Motor neuron (in vitro differentiated cells): ENCODE data around the gene AKAP5. TPM values are rescaled to one million over a fixed set of nuclear protein-coding genes. Genes with fewer than 3 reads are reported as not detected.
"Not testable (repeated sequence)": the region's sequence is repeated elsewhere in the genome, so short reads cannot be mapped to it uniquely, and the experiment has no call there.

Experiments used
- ATAC-seq, 8 experiments: fragments of 200-7000 bp; cut with Tn5 transposase; replicated peaks in 6 of 8; 2 replicates each; pipeline ENCODE4 v1.8.0; 2021; ENCODE audit warnings: mild to moderate bottlenecking in 8 of 8, moderate library complexity in 8 of 8
- H3K27ac ChIP-seq, 2 donors: fragments of 250-450 bp; sonication (Bioruptor Pico); 2 replicates each; pipeline ENCODE4 v1.9.0; 2021; ENCODE audit warnings: antibody characterized with exemption in 2 of 2, mild to moderate bottlenecking in 2 of 2, moderate library complexity in 1 of 2
- H3K4me1 ChIP-seq, 2 donors: fragments of 250-450 bp; sonication (Bioruptor Pico); replicated peaks in 1 of 2; 2 replicates each; pipeline ENCODE4 v1.6.1; 2021; ENCODE audit warnings: antibody characterized with exemption in 2 of 2, mild to moderate bottlenecking in 2 of 2, moderate library complexity in 1 of 2
- H3K4me3 ChIP-seq, 5 donors: fragments of 250-450 bp; sonication (Bioruptor Pico); 2 replicates each; pipeline ENCODE4 v1.9.0; 2021; ENCODE audit warnings: antibody characterized with exemption in 5 of 5, mild to moderate bottlenecking in 5 of 5, moderate library complexity in 4 of 5
- WGBS, 10 experiments: fragments of 450-650 bp; shearing (Covaris generic); methylation state at CpG; one replicate each; pipeline ENCODE4 v1.0.0; 2022; 5-methylcytosine and 5-hydroxymethylcytosine counted together
- in situ Hi-C, 9 experiments: fragments of 400-800 bp; cut with MboI; loops; one replicate each; pipeline ENCODE4 v1.15.0; 2021; ENCODE audit warnings: low sequenced_read_pairs in 9 of 9, low pct_unique_long_range_greater_than_20kb in 2 of 9; ENCODE audit not compliant: unreplicated experiment in 9 of 9
- total RNA-seq, 8 experiments: library from RNA; unstranded; fragments of 300-600 nt; gene quantifications; 2 replicates each; pipeline versions ENCODE4 v1.2.3 to v1.2.4, GENCODE V29; 2022

The AKAP5 gene
- total RNA-seq, 8 experiments from 2014 or later = 0.87 to 5.6 (median 4.7) TPM

DNA sequence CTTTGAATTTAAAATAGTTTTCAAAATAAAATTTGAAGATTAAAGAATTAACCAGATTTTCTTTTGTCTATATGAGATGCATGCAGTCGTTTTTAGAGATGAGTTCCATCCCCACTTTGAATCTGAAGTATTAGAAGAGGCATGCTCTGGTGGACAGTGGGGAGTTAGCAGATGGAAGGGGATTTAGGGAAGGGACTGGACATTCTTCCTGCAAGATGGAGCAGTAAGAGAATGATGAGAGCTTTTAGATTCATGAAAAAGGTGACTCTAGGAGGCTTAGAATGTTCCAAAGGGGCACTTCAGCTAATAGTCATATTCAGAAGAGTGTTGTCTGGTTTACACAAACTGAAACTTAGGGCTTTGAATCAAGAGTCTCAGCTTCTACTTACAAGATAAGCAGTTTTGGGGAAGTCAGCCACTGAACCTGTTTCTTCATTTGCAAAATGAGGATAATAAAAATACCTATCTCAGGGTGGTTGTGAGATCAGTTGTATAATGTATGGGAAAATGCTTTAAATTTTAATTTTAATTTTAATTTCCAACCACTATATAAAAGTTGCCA, 43.0 kb downstream of the AKAP5 start:
- in situ Hi-C loops = no loop called here
- no peak for ATAC-seq
- H3K4me1 ChIP-seq = peaks cover 9 to 16% of the 10 kb centered on the region in 2 donors
- H3K4me3 ChIP-seq = no peak overlapping the region
- no peak overlapping the region for H3K27ac ChIP-seq
- 0 to 83% (median 30%) methylated on average over 1 of the region's 1 CpG; no CpG with 5 or more reads in 4 of the 10 experiments for WGBS, 10 experiments

DNA sequence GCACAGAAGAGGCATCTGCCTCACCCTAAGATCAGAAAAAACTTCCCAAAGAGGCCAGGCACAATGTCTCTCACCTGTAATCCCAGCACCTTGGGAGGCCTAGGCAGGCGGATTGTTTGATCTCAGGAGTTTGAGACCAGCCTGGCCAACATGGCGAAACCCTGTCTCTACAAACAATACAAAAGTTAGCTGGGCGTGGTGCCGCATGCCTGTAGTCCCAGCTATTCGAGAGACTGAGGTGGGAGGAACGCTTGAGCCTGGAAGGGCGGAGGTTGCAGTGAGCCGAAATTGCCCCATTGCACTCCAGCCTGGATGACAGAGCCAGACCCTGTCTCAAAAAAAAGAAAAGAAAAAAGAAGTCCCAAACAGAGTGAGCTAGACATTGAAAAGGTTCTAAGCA, 43.7 kb downstream of the AKAP5 start:
- Histone ChIP-seq H3K4me1 (peaks cover 9 to 16% of the 10 kb centered on the region in 2 donors), H3K27ac (no peak overlapping the region), H3K4me3 (no peak overlapping the region)
- in situ Hi-C loops = no loop called here
- no peak for ATAC-seq
- WGBS, 10 experiments = 33 to 100% (median 86%) methylated on average over 1 to 6 of the region's 8 CpGs; no CpG with 5 or more reads in 2 of the 10 experiments

DNA sequence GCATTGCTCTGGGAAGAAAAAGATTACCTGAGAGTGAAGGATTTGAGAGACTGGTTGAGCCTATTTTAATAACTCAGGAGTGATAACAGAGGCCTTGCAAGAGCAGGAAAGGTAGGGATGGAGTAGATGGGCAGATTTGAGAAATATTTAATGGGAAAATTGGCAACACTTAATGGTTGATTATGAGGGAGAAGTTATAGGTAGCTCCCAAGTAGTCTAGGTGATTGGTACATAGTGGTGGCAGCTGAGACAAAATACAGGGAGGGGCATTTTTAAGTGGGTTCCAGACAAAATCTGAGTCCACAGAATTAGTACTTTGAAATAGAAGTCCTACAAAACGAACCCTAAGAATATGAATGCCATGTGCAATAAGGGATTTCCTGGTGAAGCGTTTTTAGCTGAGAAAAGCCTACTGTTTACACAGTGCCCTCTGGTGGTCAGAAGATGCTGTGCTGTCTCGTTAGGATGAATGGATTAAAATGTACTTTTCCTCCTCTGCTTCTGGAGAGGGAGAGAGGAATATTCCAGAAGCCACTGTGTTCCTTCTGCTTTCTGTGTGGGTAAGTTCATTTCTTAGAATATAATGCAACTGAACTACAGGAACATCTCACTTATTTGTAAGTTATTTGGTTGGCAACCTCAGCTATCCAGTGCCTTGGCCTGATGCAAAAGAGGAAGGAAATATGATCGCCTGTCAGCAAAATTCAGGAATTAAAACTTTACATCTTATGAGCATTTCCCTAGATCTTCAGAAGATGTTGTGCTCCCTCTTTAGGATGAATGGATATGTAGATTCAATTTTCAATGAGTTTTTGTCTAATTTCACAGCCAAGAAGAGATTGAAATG, 45.7 kb downstream of the AKAP5 start:
- in situ Hi-C loops = no loop called here
- Histone ChIP-seq H3K27ac (no peak overlapping the region), H3K4me3 (no peak overlapping the region), H3K4me1 (peaks cover 9 to 12% of the 10 kb centered on the region in 2 donors)
- ATAC-seq = peak; percentile 44 to 77 (median 57)
- WGBS, 10 experiments = 0 to 43% (median 21%) methylated on average over 1 to 4 of the region's 4 CpGs; no CpG with 5 or more reads in 3 of the 10 experiments

DNA sequence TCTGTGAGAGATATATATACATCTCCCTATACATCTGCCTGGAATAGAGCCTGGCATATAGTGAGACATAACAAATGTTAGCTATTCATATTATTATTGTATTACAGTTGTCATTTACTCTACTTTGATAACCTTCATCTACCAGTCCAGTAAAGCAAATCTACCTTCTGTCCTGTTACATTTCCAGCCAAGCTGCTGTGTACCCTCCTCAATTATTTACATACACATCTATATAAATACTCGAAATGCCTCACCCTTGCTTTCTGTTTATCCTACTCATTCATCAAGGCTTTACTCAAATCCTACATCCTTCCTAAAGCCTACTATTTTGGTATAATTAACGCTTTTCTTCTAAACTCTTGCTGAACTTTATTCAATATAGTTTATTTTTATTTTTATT, 48.0 kb downstream of the AKAP5 start:
- peaks cover 4 to 5% of the 10 kb centered on the region in 2 donors for H3K4me1 ChIP-seq
- no peak overlapping the region for H3K27ac ChIP-seq
- no peak overlapping the region for H3K4me3 ChIP-seq
- ATAC-seq = no peak
- WGBS, 10 experiments = 80 to 100% (median 88%) methylated on average over 1 to 2 of the region's 2 CpGs; no CpG with 5 or more reads in 1 of the 10 experiments
- in situ Hi-C loops = no loop called here

DNA sequence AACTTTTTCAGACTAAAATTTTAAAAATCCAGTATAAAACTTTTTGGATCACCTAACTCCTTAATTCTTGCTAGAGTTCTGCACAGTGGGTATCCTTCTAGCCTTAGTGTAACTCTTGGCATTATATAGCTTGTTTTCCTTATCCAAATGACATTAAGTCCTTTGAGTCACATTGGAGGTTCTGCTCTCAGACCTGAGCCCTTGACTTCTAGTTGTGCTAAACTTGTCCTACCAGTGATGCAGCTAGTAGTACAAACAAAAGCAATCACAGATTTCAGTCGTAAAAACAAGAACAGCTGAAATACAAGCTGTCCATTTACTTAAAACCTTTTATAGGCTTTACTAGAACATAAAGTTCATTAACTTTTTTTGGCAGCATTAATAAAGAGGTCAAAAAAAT, 49.8 kb downstream of the AKAP5 start:
- no peak for ATAC-seq
- in situ Hi-C loops = no loop called here
- 20 to 100% (median 71%) methylated on average over 1 of the region's 1 CpG; no CpG with 5 or more reads in 1 of the 10 experiments for WGBS, 10 experiments

DNA sequence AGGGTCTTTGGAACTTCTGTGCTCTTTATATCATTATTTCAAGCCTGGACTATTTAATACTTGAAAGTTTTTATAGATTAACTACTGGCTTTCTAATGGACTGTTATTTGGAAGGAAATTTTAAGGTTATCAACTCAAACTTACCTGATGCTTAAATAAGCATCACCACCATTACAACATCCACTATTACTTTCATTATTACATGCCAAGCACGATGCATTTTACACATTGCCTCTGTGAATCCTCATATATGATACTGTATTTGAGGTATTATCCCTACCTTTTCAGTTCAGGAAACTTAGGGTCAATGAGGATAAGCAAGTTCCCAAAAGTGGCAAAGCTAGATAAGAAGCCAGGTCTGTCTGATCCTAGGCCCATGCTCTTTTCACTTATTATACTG, 51.7 kb downstream of the AKAP5 start:
- in situ Hi-C loops = no loop called here
- no peaks in the 10 kb centered on the region for H3K4me1 ChIP-seq
- WGBS, 10 experiments = 71 to 100% (median 100%) methylated on average over 1 of the region's 1 CpG; no CpG with 5 or more reads in 2 of the 10 experiments
- H3K27ac ChIP-seq = no peak overlapping the region
- no peak overlapping the region for H3K4me3 ChIP-seq
- ATAC-seq = no peak

More for the DNA sequence above, 49.8 kb downstream of the AKAP5 start:
- Histone ChIP-seq H3K27ac (no peak overlapping the region), H3K4me1 (peaks cover 4 to 5% of the 10 kb centered on the region in 2 donors), H3K4me3 (no peak overlapping the region)

DNA sequence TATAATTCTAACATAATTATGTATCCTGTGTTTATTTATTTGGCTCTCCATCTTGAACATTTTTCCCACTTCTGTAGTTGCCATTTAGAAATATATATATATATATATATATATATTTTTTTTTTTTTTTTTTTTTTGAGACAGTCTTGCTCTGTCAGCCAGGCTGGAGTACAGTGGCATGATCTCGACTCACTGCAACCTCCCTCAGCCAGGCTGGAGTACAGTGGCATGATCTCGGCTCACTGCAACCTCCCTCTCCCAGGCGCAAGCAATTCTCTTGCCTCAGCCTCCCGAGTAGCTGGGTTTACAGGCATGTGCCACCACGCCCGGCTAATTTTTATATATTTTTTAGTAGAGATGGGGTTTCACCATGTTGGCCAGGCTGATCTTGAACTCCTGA, 52.4 kb downstream of the AKAP5 start:
- H3K27ac ChIP-seq, in situ Hi-C loops, H3K4me1 ChIP-seq, ATAC-seq, H3K4me3 ChIP-seq: not testable (repeated sequence)
- 80 to 100% (median 98%) methylated on average over 1 to 6 of the region's 6 CpGs; no CpG with 5 or more reads in 4 of the 10 experiments for WGBS, 10 experiments

DNA sequence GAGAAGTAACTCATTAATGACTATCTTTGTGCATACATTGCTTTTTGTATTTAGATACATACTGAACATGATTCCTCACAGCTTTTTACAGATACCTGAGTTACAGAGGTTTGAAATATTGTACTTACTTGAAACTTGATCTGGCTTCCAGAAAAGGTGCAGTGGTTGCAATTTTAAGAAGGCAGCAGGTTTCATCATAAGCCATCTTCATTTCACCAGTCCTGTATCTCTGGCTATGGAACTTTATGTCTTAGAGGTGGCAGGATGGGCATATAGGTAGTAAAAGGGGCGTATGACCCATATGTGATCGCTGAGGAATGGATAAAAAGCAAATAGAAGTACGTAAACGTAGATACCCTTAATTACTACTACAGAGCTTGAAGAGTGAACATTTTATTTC, 52.9 kb downstream of the AKAP5 start:
- ATAC-seq = no peak
- no peak overlapping the region for H3K4me3 ChIP-seq
- in situ Hi-C loops = no loop called here
- no peak overlapping the region for H3K27ac ChIP-seq
- H3K4me1 ChIP-seq = no peaks in the 10 kb centered on the region
- 66 to 100% (median 96%) methylated on average over 2 to 4 of the region's 4 CpGs; no CpG with 5 or more reads in 2 of the 10 experiments for WGBS, 10 experiments

DNA sequence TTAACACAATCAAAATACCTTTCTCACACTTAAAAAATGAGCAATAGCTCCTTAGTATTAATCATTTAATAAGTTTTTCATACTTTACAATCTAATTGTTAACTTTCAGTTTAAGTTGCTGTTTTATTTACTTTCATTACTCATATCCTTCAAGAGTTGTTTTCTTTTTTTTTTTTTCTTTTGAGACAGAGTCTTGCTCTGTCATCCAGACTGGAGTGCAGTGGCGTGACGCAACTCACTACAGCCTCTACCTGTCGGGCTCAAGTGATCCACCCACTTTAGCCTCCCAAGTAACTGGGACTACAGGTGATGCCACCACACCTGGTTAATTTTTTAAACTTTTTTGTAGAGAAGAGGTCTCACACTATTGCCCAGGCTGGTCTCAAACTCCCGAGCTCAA, 55.4 kb downstream of the AKAP5 start:
- ATAC-seq = no peak
- no peak overlapping the region for H3K27ac ChIP-seq
- in situ Hi-C loops = no loop called here

DNA sequence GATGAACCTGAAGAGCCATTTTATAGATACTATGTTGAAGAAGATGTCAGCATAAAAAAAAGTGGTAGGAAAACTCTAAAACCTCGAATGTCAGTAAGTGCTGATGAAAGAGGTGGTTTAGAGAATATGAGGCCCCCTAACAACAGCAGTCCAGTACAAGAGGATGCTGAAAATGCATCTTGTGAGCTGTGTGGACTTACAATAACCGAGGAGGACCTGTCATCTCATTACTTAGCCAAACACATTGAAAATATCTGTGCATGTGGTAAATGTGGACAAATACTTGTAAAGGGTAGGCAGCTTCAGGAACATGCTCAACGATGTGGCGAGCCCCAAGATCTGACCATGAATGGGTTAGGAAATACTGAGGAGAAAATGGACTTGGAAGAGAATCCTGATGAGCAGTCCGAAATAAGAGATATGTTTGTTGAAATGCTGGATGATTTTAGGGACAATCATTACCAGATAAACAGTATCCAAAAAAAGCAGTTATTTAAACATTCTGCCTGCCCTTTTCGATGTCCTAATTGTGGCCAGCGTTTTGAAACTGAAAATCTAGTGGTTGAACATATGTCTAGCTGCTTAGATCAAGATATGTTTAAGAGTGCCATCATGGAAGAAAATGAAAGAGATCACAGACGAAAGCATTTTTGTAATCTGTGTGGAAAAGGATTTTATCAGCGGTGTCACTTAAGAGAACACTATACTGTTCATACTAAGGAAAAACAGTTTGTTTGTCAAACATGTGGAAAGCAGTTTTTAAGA, 57.5 kb downstream of the AKAP5 start:
- WGBS, 10 experiments = 68 to 97% (median 91%) methylated on average over 1 to 8 of the region's 9 CpGs
- in situ Hi-C loops = no loop called here

More for the DNA sequence above, 55.4 kb downstream of the AKAP5 start:
- 80 to 100% (median 95%) methylated on average over 1 to 4 of the region's 4 CpGs; no CpG with 5 or more reads in 1 of the 10 experiments for WGBS, 10 experiments
- Histone ChIP-seq H3K4me3 (no peak overlapping the region), H3K4me1 (no peaks in the 10 kb centered on the region)

More for the DNA sequence above, 57.5 kb downstream of the AKAP5 start:
- Histone ChIP-seq H3K27ac (no peak overlapping the region), H3K4me1 (no peaks in the 10 kb centered on the region), H3K4me3 (no peak overlapping the region)
- no peak for ATAC-seq
